NCI-H524 treated with DMSO at 0.1 percent for 48 hours (cell line): ENCODE results near the gene RPL23.
A peak's percentile ranks its signal among the peaks of the same experiment; 100 is the strongest.

Experiments
- DNase-seq: peaks from one replicate; lab custom pipeline; 2025; lab: John Stamatoyannopoulos, UW

The RPL23 gene

GRCh38 chr17:38853292-38854219, at the start of gene RPL23:
RPL23 (minus strand) TSS chr17:38853721; CDS start chr17:38853710, 11 bp downstream.
- peak; percentile 96 for DNase-seq

GRCh38 chr17:38900978-38901656, 47.6 kb upstream of the RPL23 start:
- DNase-seq, result no peak

- no peak for DNase-seq
These were observed 45.9 kb upstream of the RPL23 start for GRCh38 chr17:38899421-38899820.

GRCh38 chr17:38898812-38899348, 45.4 kb upstream of the RPL23 start:
- no peak for DNase-seq

- no peak for DNase-seq
These were observed 44.8 kb upstream of the RPL23 start for GRCh38 chr17:38898291-38898679.

GRCh38 chr17:38897671-38898290, 44.3 kb upstream of the RPL23 start:
- no peak for DNase-seq

- DNase-seq, result no peak
These were observed 43.7 kb upstream of the RPL23 start for GRCh38 chr17:38897176-38897575.

- DNase-seq, result no peak
These were observed 42.9 kb upstream of the RPL23 start for GRCh38 chr17:38896346-38896954.

GRCh38 chr17:38894276-38894675, 40.8 kb upstream of the RPL23 start:
- DNase-seq, result no peak

GRCh38 chr17:38893607-38894006, 40.1 kb upstream of the RPL23 start:
- DNase-seq, result no peak

GRCh38 chr17:38893113-38893512, 39.6 kb upstream of the RPL23 start:
- no peak for DNase-seq

- DNase-seq, result no peak
These were observed 39.1 kb upstream of the RPL23 start for GRCh38 chr17:38892620-38893019.

- DNase-seq, result no peak
These were observed 38.6 kb upstream of the RPL23 start for GRCh38 chr17:38892083-38892482.

- no peak for DNase-seq
These were observed 37.9 kb upstream of the RPL23 start for GRCh38 chr17:38891441-38891840.

GRCh38 chr17:38890410-38890746, 36.9 kb upstream of the RPL23 start:
- no peak for DNase-seq

- DNase-seq, result no peak
These were observed 36.4 kb upstream of the RPL23 start for GRCh38 chr17:38889745-38890409.

GRCh38 chr17:38888842-38889241, 35.3 kb upstream of the RPL23 start:
- DNase-seq, result no peak

GRCh38 chr17:38886643-38887010, 33.1 kb upstream of the RPL23 start:
- no peak for DNase-seq

- DNase-seq, result peak; percentile 93
These were observed 32.5 kb upstream of the RPL23 start for GRCh38 chr17:38885728-38886642.

- no peak for DNase-seq
These were observed 31.7 kb upstream of the RPL23 start for GRCh38 chr17:38885044-38885727.
